A549 (cell line): ENCODE results near the gene TSR3. TPM values are rescaled to one million over a fixed set of nuclear protein-coding genes. Genes with fewer than 3 reads are reported as not detected.

Experiments used
- ATAC-seq, 2 experiments: fragments of 200-7000 bp in 1 of 2; fragments of >200 bp in 1 of 2; cut with Nextera tagmentation in 1 of 2; cut with Tn5 transposase in 1 of 2; 3 replicates each; pipeline versions ENCODE4 v1.8.0 to v1.9.1; 2018 to 2020; ENCODE audit warnings: mild to moderate bottlenecking in 1 of 2, moderate library complexity in 1 of 2
- CTCF ChIA-PET: fragments of 300-600 bp; sonication (Branson Sonifier 250); formaldehyde crosslinking; extraction: SDS; loops from one replicate; lab custom pipeline; 2021; ENCODE audit warnings: antibody characterized with exemption, inconsistent platforms; lab: Yijun Ruan, JAX
- POLR2A ChIA-PET: fragments of 350-600 bp; formaldehyde crosslinking; extraction: SDS; loops from one replicate; lab custom pipeline; 2021; ENCODE audit warnings: antibody characterized with exemption, inconsistent platforms; lab: Yijun Ruan, JAX
- DNase-seq, 2 experiments: peaks; one replicate each; pipeline versions ENCODE4 v3.0.0 to v3.0.0-alpha.2; 2011 to 2016; ENCODE audit warnings: low read depth in 1 of 2, low spot score in 1 of 2
- FAIRE-seq: peaks from 2 replicates; lab custom pipeline; 2011; peaks lifted over from hg19 to GRCh38; lab: Jason Lieb, UNC
- H3K27ac ChIP-seq, 2 experiments: fragments of >200 bp; sonication (Bioruptor Twin); formaldehyde crosslinking; 3 replicates each; pipeline ENCODE4 v1.5.1; 2016 to 2017
- H3K4me1 ChIP-seq: fragments of >200 bp; sonication (Bioruptor Twin); formaldehyde crosslinking; 3 replicates; pipeline ENCODE4 v1.6.1; 2016
- H3K4me2 ChIP-seq: fragments of >200 bp; sonication (Bioruptor Twin); formaldehyde crosslinking; 3 replicates; pipeline ENCODE4 v1.6.1; 2016
- H3K4me3 ChIP-seq: fragments of >200 bp; sonication (Bioruptor Twin); formaldehyde crosslinking; 3 replicates; pipeline ENCODE4 v1.5.1; 2016
- H3K9me3 ChIP-seq: fragments of >200 bp; sonication (Bioruptor Twin); formaldehyde crosslinking; 3 replicates; pipeline ENCODE4 v1.6.1; 2016
- BHLHE40 ChIP-seq: IDR thresholded peaks from 2 replicates; pipeline ENCODE4 v1.6.1; 2012; ENCODE audit warnings: low read depth, low read length, inconsistent platforms
- CEBPB ChIP-seq, 2 experiments: fragments of >200 bp in 1 of 2; sonication (Bioruptor Twin) in 1 of 2; formaldehyde crosslinking in 1 of 2; IDR thresholded peaks; 2 replicates each; pipeline ENCODE4 v1.6.1; 2012 to 2016
- CHD2 ChIP-seq: fragments of 150-350 bp; IDR thresholded peaks from 2 replicates; pipeline ENCODE4 v1.6.1; 2014; ENCODE audit warnings: low read length; ENCODE audit not compliant: partially characterized antibody
- CHD4 ChIP-seq: fragments of 200-600 bp; sonication (generic); IDR thresholded peaks from 2 replicates; pipeline ENCODE4 v1.6.1; 2016; ENCODE audit warnings: antibody characterized with exemption, mild to moderate bottlenecking, borderline replicate concordance
- ELK1 ChIP-seq: fragments of 150-350 bp; IDR thresholded peaks from 2 replicates; pipeline ENCODE4 v1.6.1; 2014; ENCODE audit warnings: low read depth, mild to moderate bottlenecking, low read length
- EP300 ChIP-seq, 2 experiments: fragments of >200 bp; sonication (Bioruptor Twin); formaldehyde crosslinking; IDR thresholded peaks; 2 replicates in 1 of 2; 3 replicates in 1 of 2; pipeline ENCODE4 v1.6.1; 2016 to 2017
- ESRRA ChIP-seq: fragments of 150-350 bp; IDR thresholded peaks from 2 replicates; pipeline ENCODE4 v1.6.1; 2014; ENCODE audit warnings: mild to moderate bottlenecking, low read length, borderline replicate concordance
- FOSL2 ChIP-seq, 2 experiments: fragments of 450-650 bp in 1 of 2; fragments of >200 bp in 1 of 2; sonication (Bioruptor Twin) in 1 of 2; formaldehyde crosslinking; IDR thresholded peaks; 2 replicates each; pipeline versions ENCODE4 v1.5.0 to v1.6.1; 2016 to 2020; ENCODE audit warnings: mild to moderate bottlenecking in 1 of 2, moderate library complexity in 1 of 2
- HEYL ChIP-seq: fragments of 250-450 bp; sonication (Bioruptor Pico); IDR thresholded peaks from 2 replicates; pipeline ENCODE4 v1.8.0; 2021; ENCODE audit warnings: mild to moderate bottlenecking, moderate library complexity
- HOXA7 ChIP-seq: fragments of 250-450 bp; sonication (Bioruptor Pico); IDR thresholded peaks from 2 replicates; pipeline ENCODE4 v1.5.0; 2020; ENCODE audit warnings: mild to moderate bottlenecking, moderate library complexity
- HOXB5 ChIP-seq: fragments of 250-450 bp; sonication (Bioruptor Pico); IDR thresholded peaks from 2 replicates; pipeline ENCODE4 v1.5.0; 2020; ENCODE audit warnings: mild to moderate bottlenecking, moderate library complexity
- JUN ChIP-seq, 2 experiments: fragments of >200 bp; sonication (Bioruptor Twin); formaldehyde crosslinking; IDR thresholded peaks; 2 replicates in 1 of 2; 3 replicates in 1 of 2; pipeline ENCODE4 v1.6.1; 2016 to 2017
- JUNB ChIP-seq: fragments of >200 bp; sonication (Bioruptor Twin); formaldehyde crosslinking; IDR thresholded peaks from 2 replicates; pipeline ENCODE4 v1.6.1; 2016
- NPAS2 ChIP-seq: fragments of 250-450 bp; sonication (Bioruptor Pico); IDR thresholded peaks from 2 replicates; pipeline ENCODE4 v1.8.0; 2022; ENCODE audit warnings: mild to moderate bottlenecking, moderate library complexity, borderline replicate concordance
- NR3C1 ChIP-seq: fragments of >200 bp; sonication (Bioruptor Twin); formaldehyde crosslinking; IDR thresholded peaks from 3 replicates; pipeline ENCODE4 v1.6.1; 2017
- PBX3 ChIP-seq: IDR thresholded peaks from 2 replicates; pipeline ENCODE4 v1.6.1; 2012
- PHF8 ChIP-seq: fragments of 200-600 bp; sonication (generic); IDR thresholded peaks from 2 replicates; pipeline ENCODE4 v1.6.1; 2016; ENCODE audit warnings: low read depth, mild to moderate bottlenecking, antibody characterized with exemption, moderate library complexity, borderline replicate concordance
- RFX5 ChIP-seq: fragments of 450-650 bp; IDR thresholded peaks from 2 replicates; pipeline ENCODE4 v1.7.1; 2014; ENCODE audit warnings: antibody characterized with exemption, mild to moderate bottlenecking, moderate library complexity
- RNF2 ChIP-seq: fragments of 200-600 bp; sonication (generic); IDR thresholded peaks from 2 replicates; pipeline ENCODE4 v1.6.1; 2016; ENCODE audit warnings: low read depth, mild to moderate bottlenecking, antibody characterized with exemption, moderate library complexity, borderline replicate concordance
- SMC3 ChIP-seq: fragments of >200 bp; sonication (Bioruptor Twin); formaldehyde crosslinking; IDR thresholded peaks from 3 replicates; pipeline ENCODE4 v1.6.1; 2018; ENCODE audit warnings: inconsistent platforms
- TFCP2L1 ChIP-seq: fragments of 250-450 bp; sonication (Bioruptor Pico); IDR thresholded peaks from 2 replicates; pipeline ENCODE4 v1.5.0; 2021; ENCODE audit warnings: mild to moderate bottlenecking
- USF2 ChIP-seq: fragments of 450-650 bp; IDR thresholded peaks from 2 replicates; pipeline ENCODE4 v1.6.1; 2014; ENCODE audit warnings: antibody characterized with exemption
- ZC3H11A ChIP-seq: fragments of 450-650 bp; IDR thresholded peaks from 2 replicates; pipeline ENCODE4 v1.6.1; 2014; ENCODE audit warnings: antibody characterized with exemption, mild to moderate bottlenecking
- ZNF302 ChIP-seq: fragments of 250-450 bp; sonication (Bioruptor Pico); IDR thresholded peaks from 2 replicates; pipeline ENCODE4 v1.9.0; 2021; ENCODE audit warnings: inconsistent platforms, mild to moderate bottlenecking, moderate library complexity
- WGBS: methylation state at CpG from one replicate; pipeline ENCODE4 v1.1.6; 2017; ENCODE audit errors: missing lambda C conversion rate; 5-methylcytosine and 5-hydroxymethylcytosine counted together
- polyA plus RNA-seq, 4 experiments: library from polyadenylated mRNA; depleted of rRNA in 3 of 4; stranded (reverse); fragments of >200 nt; fragmentation: RNase III in 1 of 4; extraction: RNeasy Plus Mini Kit Qiagen cat#74134 plus additional on column Dnase treatment in 1 of 4; gene quantifications; 2 replicates in 3 of 4; 3 replicates in 1 of 4; pipeline ENCODE4 v1.2.3, GENCODE V29; 2011 to 2017
- TF ChIP-seq, protein P1 (sequence below): fragments of 250-450 bp; sonication (Bioruptor Pico); IDR thresholded peaks from 2 replicates; pipeline ENCODE4 v1.5.0; 2020; ENCODE audit warnings: low read depth, mild to moderate bottlenecking, moderate library complexity
- TF ChIP-seq, protein P2 (sequence below): IDR thresholded peaks from 2 replicates; pipeline ENCODE4 v1.6.1; 2012

Gene TSR3
- polyA plus RNA-seq, 2 of the 4 experiments (the other 2 are of a cell fraction) = 32.6 to 52.3 TPM

- Histone ChIP-seq H3K27ac (no peak overlapping the region), H3K4me2 (no peak overlapping the region), H3K4me1 (peaks cover 11% of the 10 kb centered on the region), H3K4me3 (no peak overlapping the region), H3K9me3 (no peaks in the 10 kb centered on the region)
- ATAC-seq (no peak), FAIRE-seq (no peak), DNase-seq (no peak)
- WGBS = 87% methylated on average over 11 of the region's 11 CpGs
- CTCF ChIA-PET = interaction anchor here (0.6 to 9.1 kb wide), 27 partner anchors 7 to 394 kb away, joined by 3 to 127 read pairs (median 5); partner anchors contain the start of gene UBE2I
- POLR2A ChIA-PET = interaction anchor here (1.0 kb wide), 1 partner anchor 14 kb away, joined by 6 read pairs; no protein-coding TSS in a partner anchor
- TF ChIP-seq ELK1 (no peak), HEYL (CRISPR knock-in tag) (no peak), EP300 (IDR thresholded peaks at IDR 0.05) (no peak), RFX5 (no peak), NPAS2 (CRISPR knock-in tag) (no peak), JUNB (no peak), TFCP2L1 (CRISPR knock-in tag) (no peak), CHD2 (no peak)
- TF ChIP-seq, protein P1, sequence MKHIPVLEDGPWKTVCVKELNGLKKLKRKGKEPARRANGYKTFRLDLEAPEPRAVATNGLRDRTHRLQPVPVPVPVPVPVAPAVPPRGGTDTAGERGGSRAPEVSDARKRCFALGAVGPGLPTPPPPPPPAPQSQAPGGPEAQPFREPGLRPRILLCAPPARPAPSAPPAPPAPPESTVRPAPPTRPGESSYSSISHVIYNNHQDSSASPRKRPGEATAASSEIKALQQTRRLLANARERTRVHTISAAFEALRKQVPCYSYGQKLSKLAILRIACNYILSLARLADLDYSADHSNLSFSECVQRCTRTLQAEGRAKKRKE = no peak
These were observed 11.1 kb upstream of the TSR3 start for GRCh38 chr16:1362807-1363206.

GRCh38 chr16:1361685-1362360 is 10.1 kb upstream of the TSR3 start:
- ChIA-PET POLR2A (no interaction called here), CTCF (interaction anchor here (0.8 to 9.1 kb wide), 9 partner anchors 8 to 115 kb away, joined by 3 to 127 read pairs (median 19); no protein-coding TSS in a partner anchor)
- DNase-seq (no peak), FAIRE-seq (no peak), ATAC-seq (no peak)
- peaks cover 21% of the 10 kb centered on the region for H3K4me1 ChIP-seq
- no peak for TF ChIP-seq HOXB5 (CRISPR knock-in tag)
- no peak for TF ChIP-seq BHLHE40
- no peak for TF ChIP-seq ESRRA
- no peak for TF ChIP-seq FOSL2 (IDR thresholded peaks at IDR 0.05)
- TF ChIP-seq FOSL2 (CRISPR knock-in tag; IDR thresholded peaks at IDR 0.05) = no peak
- no peak for TF ChIP-seq NR3C1
- no peak for TF ChIP-seq PHF8
- TF ChIP-seq SMC3 = no peak
- TF ChIP-seq RNF2 = no peak
- TF ChIP-seq ELK1 = no peak
- no peak for TF ChIP-seq ZC3H11A
- TF ChIP-seq, protein P2, sequence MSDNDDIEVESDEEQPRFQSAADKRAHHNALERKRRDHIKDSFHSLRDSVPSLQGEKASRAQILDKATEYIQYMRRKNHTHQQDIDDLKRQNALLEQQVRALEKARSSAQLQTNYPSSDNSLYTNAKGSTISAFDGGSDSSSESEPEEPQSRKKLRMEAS = no peak
- no peak for TF ChIP-seq JUN (IDR thresholded peaks at IDR 0.05)
- TF ChIP-seq ZNF302 (CRISPR knock-in tag) = no peak
- no peak for TF ChIP-seq PBX3
- no peak for TF ChIP-seq USF2
- TF ChIP-seq CEBPB (IDR thresholded peaks at IDR 0.05) = no peak
- no peak for TF ChIP-seq CHD4
- no peak for TF ChIP-seq HOXA7
- no peak for TF ChIP-seq EP300 (IDR thresholded peaks at IDR 0.05)
- no peak for TF ChIP-seq TFCP2L1 (CRISPR knock-in tag)
- H3K9me3 ChIP-seq = no peaks in the 10 kb centered on the region
- no peak overlapping the region for H3K4me3 ChIP-seq
- H3K4me2 ChIP-seq = no peak overlapping the region
- WGBS = 93% methylated on average over 41 of the region's 43 CpGs
- no peak overlapping the region for H3K27ac ChIP-seq
